Fibroblast of skin of right quadriceps (primary cell): ENCODE results near the gene MCEMP1.

Source experiments
- DNase-seq: peaks from one replicate; pipeline ENCODE4 v3.0.0-alpha.2; 2013

Gene MCEMP1, protein sequence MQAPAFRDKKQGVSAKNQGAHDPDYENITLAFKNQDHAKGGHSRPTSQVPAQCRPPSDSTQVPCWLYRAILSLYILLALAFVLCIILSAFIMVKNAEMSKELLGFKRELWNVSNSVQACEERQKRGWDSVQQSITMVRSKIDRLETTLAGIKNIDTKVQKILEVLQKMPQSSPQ

DNA sequence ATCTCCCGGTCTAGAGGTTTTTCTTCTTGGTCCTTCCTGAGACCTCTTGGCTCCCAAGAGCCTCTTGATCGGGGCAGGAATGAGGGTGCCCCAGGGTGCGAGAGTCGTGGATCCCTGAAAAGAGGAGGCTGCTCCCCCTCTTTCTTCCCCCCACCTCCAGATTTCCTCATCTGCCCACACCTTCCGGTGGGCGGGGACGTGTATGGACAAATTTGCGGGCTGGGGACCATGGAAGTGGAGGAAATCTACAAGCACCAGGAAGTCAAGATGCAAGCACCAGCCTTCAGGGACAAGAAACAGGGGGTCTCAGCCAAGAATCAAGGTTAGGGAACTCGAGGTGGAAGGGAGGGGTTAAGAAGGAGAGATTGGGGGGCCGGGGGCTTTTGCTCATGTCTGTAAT is at the start of gene MCEMP1:
TSS of gene MCEMP1 (plus strand) at position 237 of the 400 bp plus-strand sequence. CDS start at position 268, 31 bp downstream.
- no peak for DNase-seq

DNA sequence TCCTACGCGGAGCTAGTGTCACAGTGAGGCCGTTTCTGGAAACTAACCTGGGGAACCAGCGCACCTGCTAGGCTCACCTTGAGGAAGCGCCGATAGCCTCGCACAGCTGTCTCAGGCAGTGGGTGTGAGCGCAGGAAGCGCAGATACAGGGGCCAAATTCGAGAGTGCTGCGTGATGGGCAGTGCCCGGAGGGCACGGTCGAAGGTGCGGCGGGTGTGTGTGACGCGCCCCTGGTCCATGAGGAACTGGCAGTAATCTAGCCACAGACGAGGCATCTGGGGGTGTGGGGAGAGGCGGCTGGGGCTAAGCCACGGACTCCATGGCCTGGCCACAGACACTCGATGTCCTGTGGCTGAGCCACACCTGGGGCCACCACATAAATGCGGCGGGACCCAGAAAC is 49.7 kb upstream of the MCEMP1 start:
- no peak for DNase-seq

DNA sequence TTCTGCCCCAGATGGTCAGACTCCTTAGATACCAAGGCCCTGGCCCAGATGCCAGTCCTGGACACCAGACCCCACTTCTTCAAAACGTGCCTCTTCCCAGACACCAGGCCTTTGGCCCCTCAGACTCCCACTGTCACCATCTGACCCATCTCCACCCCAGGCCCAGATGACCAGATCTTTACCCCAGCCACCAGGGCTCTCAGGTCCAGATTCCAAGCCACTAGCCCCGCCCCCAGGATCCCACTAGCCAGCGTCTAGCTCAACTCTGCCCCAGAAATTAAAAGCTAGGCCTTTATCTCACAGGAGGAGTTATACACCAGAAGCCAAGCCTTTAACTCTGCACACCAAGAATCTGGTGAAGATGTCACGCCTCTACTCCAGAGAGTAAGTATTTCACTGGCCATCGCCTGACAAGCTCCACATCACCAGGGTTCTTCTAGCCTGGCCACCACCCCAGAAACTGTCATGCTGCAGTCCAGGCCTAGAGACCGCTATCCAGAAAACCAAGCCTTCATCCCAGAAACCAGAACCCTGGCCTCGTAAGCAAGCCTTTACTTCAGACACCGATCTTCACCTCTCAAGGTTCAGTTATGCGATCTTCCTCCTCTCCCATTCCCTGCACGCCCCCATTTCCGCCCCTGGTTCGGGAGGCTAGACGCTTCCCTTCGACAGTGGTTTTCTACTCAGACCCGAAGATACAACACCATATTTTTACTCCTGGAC is 48.1 kb upstream of the MCEMP1 start:
- no peak for DNase-seq

DNA sequence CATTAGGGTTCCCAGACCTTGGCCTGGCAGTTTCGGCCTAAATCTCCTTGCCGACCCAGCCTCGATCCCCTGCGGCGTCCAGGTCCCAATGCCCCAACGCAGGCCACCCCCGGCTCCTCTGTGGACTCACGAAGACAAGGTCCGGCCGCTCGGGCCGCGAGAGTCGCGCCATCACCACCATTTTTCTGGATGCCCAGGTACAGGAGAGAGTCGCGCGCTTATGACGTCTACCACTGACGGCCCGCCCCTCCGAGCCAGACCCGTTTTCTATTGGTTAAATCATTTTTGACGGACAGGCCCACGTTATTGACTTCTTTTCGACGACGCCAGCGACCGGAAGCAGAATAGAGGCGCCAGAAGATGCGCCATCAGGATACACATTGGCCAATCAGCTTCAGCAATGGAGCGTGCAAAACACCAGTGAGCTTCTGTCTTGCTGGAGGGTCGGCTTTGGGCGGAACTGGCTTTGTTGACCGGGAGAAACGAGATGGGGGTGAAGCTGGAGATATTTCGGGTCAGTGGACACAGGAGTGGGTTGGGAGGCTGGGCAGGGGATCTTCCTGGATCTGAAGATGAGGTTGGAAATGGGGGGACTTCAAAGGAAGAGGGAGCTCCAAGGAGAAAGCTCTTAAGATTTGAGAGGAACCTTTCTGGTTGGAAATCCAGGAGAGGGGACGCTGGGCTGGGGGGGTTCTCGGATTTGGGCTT is 47.4 kb upstream of the MCEMP1 start, which contains the start of the genes PET100 and XAB2:
TSS of gene PET100 (plus strand) at position 447 of the 708 bp plus-strand sequence. CDS start at position 488, 41 bp downstream.
TSS of gene XAB2 (minus strand) at position 199 of the 708 bp plus-strand sequence. CDS start at position 181, 18 bp downstream.
- DNase-seq: peak; percentile 99

DNA sequence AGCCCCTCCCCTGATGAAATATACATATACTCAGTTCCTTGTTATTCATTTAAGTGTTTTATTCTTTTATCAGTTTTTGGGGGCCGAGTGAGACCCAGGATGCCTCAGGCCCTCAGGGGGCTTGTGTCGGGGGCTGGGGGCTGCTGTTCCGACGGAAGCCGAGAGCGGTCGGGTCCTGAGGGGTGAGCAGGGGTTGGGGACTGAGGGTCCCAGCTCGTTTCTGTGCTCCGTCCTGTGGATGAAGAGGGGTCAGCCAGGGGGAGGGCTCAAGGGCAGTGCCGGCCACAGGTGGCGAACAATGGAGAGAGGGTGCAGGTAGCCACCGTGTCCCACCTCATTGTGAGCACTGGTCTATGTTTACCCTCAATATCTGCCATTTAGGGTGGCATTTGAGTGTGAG is 45.3 kb upstream of the MCEMP1 start:
- no peak for DNase-seq

DNA sequence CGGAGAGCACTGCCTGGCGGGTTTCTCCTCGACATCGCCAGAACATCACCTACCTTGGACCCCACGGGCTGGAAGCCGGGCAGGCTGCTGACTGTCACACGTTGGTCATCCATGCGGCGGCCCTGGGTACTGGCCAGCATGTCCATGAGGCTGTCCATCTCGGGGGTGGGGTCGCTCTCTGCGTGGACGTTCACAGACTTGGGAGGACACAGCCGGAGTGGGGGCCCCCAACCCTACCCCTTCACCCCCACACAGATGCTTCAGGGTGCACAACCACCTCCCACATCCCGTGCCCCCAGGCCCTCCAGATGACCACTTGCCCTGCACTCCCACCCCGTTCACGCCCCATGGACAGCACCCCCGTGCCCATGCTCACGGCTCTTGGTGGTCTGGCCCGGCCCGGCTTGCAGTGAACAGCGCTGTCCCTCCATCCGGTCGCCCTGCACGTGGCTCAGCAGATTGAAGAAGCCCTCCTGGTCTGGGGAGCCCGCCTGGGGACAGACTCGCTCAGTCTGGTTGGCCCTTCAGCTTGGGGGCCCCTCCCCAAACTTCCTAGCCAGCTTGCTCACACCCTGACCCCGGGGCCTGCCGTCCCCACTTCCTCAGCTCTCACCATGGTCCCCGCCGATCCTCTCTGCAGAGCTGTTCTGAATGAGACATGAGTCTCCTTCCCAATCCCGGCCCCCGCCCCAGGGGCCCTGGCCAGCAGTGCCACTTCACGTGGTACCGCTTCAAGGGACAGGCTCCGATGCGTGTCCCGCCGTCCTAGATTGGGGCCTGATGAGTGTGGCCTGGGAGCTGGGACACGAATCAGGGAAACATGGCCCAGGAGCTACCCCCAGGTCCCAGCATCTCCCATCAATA is 44.3 kb upstream of the MCEMP1 start:
- DNase-seq: no peak

DNA sequence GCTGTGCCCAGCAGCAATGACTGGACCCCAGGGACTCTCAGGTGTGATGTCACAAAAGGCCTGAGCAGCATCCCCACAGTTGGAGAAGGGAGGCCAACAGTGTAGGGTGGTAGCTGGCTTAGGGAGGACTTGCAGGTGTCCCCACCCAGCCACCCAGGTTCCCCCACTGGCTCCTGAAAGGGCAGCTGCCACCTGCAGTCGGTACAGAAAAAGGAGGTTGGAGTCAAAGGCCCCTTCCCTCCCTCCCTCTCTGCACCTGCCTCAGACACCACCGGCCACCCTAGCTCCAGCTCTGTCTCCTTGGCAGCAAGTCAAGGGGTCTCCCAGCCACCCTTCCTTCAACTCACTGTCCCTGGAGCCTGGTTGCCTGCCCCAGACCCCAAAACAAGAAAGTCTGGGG is 43.2 kb upstream of the MCEMP1 start, which contains the start of gene PCP2:
TSS of gene PCP2 (minus strand) at position 22 of the 400 bp plus-strand sequence. CDS start 262 bp downstream, outside the sequence.
- DNase-seq: no peak

DNA sequence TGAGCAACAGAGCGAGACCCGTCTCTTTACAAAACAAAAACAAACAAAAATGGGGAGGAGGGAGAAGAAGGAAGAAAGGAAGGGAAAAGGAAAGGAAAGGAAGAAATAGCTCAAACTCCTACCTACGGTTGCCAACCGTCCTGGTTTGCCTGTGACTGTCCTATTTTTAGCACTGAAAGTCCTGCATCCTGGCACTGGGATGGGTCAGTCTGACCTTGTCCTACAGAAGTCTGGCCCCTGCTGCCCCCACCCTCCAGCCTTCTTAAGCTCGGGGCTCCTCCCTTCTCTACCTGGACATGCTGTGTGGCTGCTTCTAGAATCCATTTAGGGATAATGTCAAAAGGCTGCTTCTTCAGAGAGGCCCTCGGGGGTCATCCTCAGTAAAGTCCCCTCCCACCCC is 41.2 kb upstream of the MCEMP1 start:
- no peak for DNase-seq

DNA sequence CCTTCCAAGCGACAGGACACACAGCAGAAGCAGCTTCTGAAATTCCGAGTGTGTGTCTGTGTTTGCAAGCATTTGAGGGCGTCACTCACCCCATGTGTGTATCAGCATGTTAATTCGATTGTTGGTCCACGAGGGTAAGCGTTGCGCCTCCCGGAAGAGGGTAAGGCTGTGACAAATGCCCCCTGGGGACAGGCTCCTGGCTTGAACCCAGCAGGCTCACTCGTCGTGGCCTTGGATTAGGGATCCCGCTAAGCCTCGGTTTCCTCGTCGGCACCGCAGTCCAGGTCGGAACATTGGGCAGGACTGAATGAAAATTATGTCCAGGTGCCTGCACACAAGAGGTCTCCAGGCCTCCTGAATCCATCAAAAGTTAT is 40.6 kb upstream of the MCEMP1 start:
- DNase-seq: no peak

DNA sequence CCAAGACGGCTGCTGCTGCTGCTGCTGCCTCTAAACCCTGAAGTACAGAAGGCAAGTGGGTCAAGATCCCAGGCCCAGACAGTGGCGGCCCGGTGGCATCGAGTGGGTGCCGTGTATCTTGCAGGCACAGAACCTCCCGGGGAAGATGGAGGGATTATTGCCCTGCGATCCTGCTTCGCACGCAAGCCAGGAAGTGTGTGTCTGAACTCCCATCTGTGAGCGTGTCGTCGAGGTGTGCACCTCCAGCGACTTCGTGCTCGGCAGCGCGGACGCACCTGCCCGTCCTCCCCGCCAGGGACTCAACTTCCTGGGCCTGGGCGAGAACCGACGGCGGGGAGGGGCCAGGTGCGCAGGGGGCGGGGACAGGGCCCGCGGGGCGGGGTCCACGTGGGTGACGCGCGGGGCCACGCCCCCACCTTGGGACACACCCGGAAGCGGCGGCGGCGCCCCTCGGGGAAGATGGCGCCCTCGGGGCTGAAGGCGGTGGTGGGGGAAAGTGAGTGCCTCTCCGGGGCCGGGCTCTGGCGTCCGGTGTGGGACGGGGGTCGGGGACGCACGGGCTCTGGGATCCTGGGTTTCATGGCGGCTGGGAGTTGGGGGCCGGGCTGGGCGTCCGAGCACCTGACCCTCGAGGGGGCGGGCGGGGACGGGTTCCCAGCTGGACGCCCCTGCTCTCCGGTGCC is 40.1 kb upstream of the MCEMP1 start, which contains the start of gene STXBP2:
TSS of gene STXBP2 (plus strand) at position 420 of the 683 bp plus-strand sequence. CDS start at position 460, 40 bp downstream.
- no peak for DNase-seq

DNA sequence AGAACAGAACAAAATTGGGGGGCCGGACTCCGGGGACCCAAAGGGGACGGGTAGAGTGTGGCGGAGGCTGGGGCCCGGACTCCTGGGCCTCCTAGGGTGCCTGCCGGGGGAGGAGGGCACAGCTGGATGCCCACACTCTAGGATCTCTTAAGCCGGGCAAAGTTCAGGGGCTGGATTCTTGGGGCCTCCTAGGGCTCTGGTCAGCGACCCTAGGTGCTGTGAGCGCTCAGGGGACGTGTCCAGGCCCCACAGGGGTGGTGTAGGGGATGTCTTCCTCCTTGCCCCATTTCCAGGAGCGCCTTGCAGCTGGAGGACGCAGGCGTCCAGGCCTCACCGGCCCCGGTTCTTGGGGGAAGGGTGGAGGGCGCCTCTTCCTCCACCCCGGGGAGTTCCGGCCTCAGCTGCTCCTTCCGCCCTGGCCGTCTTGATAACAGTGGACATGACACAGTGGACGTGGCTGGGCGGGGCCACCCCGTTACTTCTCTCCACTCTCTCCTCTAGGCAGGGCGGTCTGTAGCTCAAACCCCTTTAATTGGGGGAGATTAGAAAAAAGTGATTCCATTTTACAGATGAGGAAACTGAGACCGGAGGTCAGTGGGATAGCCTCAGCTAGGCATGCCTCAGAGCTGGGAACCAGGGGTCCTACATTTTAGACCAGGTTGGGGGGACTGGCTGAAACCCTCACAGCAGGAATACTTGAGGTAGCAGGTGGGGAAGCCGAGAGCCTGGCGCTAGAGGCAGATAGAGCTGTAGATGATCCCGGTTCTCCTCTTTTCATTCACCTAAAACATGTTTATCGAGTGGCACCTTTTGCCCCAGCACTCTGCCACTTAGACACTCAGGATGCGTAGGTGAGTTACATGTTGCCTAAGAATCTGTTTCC is 39.3 kb upstream of the MCEMP1 start:
- DNase-seq: no peak

DNA sequence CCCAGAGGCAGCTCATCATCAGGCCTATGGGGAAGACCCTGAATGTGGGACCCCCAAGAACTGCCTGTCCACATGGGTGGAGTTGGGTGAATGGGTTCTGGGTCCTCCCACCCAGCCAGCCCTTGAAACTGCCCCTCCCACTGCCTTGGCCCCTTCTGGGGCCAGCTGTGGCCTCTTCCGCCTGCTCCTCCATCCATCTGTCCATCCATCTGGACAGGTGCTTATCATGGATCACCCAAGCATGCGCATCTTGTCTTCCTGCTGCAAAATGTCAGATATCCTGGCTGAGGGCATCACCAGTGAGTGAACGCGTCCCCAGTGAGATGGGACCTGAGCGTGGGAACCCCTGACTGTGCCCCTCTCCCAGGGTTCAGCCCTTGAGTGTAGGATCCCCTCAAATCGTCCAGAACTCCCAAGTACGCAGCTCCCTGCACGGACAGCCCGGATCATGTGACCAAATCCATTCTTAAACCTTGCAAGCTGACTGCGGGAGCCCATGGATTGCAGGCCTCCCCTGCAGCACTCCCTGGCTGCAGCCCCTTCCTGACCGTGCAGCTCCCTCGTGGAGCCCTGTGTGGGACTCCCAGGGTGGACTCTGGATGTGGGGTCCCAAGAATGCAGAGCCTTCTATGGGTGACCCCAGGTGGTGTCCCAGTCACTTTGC is 38.0 kb upstream of the MCEMP1 start:
- no peak for DNase-seq

DNA sequence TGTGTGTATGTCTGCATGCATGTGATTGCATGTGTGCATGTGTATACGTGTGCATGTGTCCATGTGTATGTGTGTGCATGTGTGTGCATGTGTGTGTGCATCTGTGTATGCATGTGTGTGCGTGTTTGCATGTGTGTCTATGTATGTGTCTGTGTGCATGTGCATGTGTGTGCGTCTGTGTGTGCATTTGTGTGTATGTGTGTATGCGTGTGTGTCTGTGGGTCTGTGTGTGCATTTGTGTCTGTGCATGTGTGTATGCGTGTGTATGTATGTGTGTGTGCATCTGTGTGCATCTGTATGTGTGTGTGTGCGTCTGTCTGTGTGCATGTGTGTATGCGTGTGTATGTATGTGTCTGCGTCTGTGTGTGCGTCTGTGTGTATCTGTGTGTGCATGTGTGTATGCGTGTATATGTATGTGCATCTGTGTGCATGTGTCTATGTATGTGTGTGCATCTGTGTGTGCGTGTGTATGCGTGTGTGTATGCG is 37.0 kb upstream of the MCEMP1 start:
- no peak for DNase-seq

DNA sequence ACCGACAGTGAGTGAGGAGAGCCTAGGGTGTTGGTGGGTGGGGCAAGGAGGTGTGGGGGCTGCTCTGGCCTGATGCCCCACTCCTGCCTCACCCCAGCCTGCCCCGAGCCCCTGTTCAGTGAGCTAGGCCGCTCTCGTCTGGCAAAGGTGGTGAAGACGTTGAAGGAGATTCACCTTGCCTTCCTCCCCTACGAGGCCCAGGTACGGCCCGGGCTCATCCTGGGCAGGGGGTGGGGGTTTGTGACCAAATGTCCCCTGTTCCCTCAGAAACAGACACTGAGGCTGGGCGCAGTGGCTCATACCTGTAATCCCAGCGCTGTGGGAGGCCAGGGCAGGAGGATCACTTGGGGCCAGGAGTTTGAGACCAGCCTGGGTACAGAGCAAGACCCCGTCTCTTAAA is 36.1 kb upstream of the MCEMP1 start:
- no peak for DNase-seq

DNA sequence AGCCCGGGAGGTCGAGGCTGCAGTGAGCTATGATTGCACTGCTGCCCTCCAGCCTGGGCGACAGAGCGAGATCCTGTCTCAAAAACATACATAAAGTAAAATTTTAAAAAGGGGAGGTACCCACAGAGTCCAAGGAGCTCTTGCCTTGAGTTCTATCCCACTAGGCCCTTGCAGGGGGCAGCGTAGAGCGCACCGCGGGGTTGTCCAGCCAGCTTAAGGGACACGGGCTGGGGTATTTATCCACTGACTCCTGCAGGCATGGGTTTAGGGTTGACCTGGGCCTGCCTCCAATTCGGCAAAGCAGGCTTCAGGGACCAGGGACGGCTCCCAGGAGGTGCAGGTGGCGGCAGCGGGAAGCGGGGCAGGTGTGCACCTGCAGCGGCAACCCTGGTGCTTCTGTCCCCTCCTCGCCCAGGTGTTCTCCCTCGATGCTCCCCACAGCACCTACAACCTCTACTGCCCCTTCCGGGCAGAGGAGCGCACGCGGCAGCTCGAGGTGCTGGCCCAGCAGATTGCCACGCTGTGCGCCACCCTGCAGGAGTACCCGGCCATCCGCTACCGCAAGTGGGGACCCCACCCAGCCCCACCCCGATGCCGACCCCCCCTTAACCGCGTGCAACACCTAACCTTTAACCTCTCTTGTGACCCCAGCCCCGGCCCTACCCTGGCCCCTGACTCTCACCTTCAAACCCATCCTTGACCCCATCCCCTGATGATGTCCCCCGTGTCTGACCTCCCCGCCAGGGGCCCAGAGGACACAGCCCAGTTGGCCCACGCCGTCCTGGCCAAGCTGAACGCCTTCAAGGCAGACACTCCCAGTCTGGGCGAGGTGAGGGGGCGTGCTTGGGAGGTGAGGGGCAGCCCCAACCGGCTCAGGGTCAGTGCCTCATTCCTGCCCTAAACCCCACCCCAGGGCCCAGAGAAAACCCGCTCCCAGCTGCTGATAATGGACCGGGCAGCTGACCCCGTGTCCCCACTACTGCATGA is 35.3 kb upstream of the MCEMP1 start:
- no peak for DNase-seq

DNA sequence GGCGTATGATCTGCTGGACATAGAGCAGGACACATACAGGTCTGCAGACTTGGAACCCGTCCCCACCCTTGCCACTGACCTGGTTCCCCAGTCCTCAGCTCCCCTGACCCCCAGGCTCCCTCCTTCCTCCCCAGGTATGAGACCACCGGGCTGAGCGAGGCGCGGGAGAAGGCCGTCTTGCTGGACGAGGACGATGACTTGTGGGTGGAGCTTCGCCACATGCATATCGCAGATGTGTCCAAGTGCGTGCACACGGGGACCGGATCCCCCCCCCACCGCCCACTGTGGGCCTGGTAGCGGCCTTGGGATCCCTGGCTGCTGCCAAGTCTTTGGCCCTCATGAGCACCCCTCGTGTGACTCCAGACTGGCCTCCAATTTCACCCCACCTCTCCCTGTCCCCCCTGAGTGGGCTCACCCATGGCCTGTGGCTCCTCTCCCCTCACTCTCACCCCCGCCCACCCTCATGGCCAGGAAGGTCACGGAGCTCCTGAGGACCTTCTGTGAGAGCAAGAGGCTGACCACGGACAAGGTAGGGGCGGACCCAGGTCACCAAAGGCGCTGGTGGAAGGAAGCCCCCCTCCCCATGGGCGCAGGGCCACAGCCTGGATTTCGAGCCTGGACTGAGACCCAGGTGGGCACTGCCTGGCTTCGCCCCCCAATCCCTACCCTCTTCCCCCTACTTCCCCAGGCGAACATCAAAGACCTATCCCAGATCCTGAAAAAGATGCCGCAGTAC is 34.4 kb upstream of the MCEMP1 start:
- no peak for DNase-seq

DNA sequence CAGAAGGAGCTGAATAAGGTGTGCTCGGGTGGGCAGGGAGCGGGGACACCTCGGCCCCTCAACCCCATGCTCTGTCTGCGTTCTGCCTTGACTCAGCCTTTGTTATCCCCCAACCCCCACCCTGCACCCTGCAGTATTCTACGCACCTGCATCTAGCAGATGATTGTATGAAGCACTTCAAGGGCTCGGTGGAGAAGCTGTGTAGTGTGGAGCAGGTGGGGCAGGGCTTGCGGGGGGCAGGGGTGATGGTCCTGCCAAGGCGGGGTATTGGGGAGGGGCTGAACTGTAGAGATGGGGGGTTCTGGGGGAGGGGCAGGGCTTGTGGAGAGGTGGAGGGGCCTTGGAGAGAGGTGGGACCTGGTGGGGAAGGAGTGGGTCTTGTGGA is 33.9 kb upstream of the MCEMP1 start:
- DNase-seq: no peak
